Lower leg skin (tissue), 4 donors: ENCODE data around the gene DPCD. TPM values are rescaled to one million over a fixed set of nuclear protein-coding genes. Genes with fewer than 3 reads are reported as not detected.
A peak's percentile ranks its signal among the peaks of the same experiment; 100 is the strongest.
"Not testable (repeated sequence)": the region's sequence is repeated elsewhere in the genome, so short reads cannot be mapped to it uniquely, and the experiment has no call there.

ENCODE experiments used
- DNase-seq, 2 donors: peaks; one replicate each; pipeline ENCODE4 v3.0.0-alpha.2; 2019; ENCODE audit warnings: low spot score in 2 of 2
- H3K4me3 ChIP-seq: fragments of 200-600 bp; sonication (generic); 2 replicates; pipeline ENCODE4 v1.5.1; 2017; ENCODE audit warnings: mild to moderate bottlenecking, low read depth; ENCODE audit not compliant: poor library complexity, severe bottlenecking
- CTCF ChIP-seq, 3 donors: fragments of 450-650 bp; IDR thresholded peaks; one replicate each; pipeline ENCODE4 v1.5.1; 2016; ENCODE audit warnings: antibody characterized with exemption in 3 of 3, mild to moderate bottlenecking in 3 of 3, moderate library complexity in 2 of 3
- POLR2A ChIP-seq, 2 donors: fragments of 450-650 bp; IDR thresholded peaks; one replicate each; pipeline ENCODE4 v1.6.1; 2016 to 2017; ENCODE audit warnings: antibody characterized with exemption in 2 of 2, mild to moderate bottlenecking in 1 of 2, moderate library complexity in 1 of 2
- WGBS, 2 donors: methylation state at CpG; one replicate each; pipeline ENCODE4 v1.1.5; 2018; 5-methylcytosine and 5-hydroxymethylcytosine counted together
- intact Hi-C: fragments of 100-400 bp; cut with DNase I; formaldehyde crosslinking; loops from one replicate; pipeline ENCODE4 v1.15.0; 2023; ENCODE audit warnings: low total_unique reads
- total RNA-seq, 4 donors: library from RNA; depleted of rRNA; stranded (reverse); fragments of >200 nt; gene quantifications; one replicate each; pipeline ENCODE4 v1.1.0, GENCODE V29; 2016

The DPCD gene
- total RNA-seq, 4 donors from 2014 or later: 9.6 to 18.4 (median 11.4) TPM

DNA sequence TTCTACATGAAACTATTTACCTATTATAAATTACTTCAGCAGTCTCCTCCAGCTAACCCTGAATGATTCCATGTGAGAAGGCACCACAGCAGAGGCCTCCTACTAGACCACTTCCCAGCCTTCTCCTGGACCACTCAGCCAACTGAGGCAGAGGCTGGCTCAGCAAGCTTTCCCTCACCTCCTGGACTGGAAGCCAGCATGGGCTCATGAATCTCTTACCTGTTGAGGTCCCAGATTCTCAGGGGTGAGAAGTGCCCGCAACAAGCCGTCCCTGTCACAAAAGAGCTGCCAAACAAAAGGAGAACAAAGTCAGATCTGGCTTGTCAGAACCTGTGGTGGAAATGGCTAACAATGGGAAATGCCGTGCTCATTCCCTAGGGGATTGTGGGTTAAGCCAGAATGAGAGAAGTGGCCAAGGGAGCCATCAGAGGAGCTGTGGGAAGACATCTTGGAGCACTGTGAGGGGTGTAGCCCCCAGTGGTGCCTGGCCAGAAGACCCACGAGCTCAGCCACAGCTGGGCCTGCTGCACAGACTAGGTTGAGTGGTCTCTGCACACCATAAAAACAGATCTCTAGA lies 36.5 kb downstream of the DPCD start:
- WGBS, 2 donors: 60 to 71% methylated on average over 4 of the region's 4 CpGs
- intact Hi-C loops: no loop called here
- DNase-seq: no peak
- H3K4me3 ChIP-seq: no peak overlapping the region
- no peak for TF ChIP-seq POLR2A (IDR thresholded peaks at IDR 0.05)
- TF ChIP-seq CTCF (IDR thresholded peaks at IDR 0.05): no peak

GRCh38 chr10:101625821-101626412 lies 37.8 kb downstream of the DPCD start:
- DNase-seq: no peak
- H3K4me3 ChIP-seq: no peak overlapping the region
- TF ChIP-seq POLR2A (IDR thresholded peaks at IDR 0.05): no peak
- no peak for TF ChIP-seq CTCF (IDR thresholded peaks at IDR 0.05)
- intact Hi-C loops: no loop called here
- 13 to 29% methylated on average over 1 of the region's 1 CpG for WGBS, 2 donors

- no peak overlapping the region for H3K4me3 ChIP-seq
- no peak for TF ChIP-seq POLR2A (IDR thresholded peaks at IDR 0.05)
- TF ChIP-seq CTCF (IDR thresholded peaks at IDR 0.05): no peak
- DNase-seq: no peak
- intact Hi-C loops: no loop called here
- 83 to 86% methylated on average over 13 of the region's 13 CpGs for WGBS, 2 donors
These were observed 41.9 kb downstream of the DPCD start for GRCh38 chr10:101629837-101630632.

- intact Hi-C loops: no loop called here
- TF ChIP-seq POLR2A (IDR thresholded peaks at IDR 0.05) (no peak), CTCF (IDR thresholded peaks at IDR 0.05) (no peak)
- H3K4me3 ChIP-seq: no peak overlapping the region
- DNase-seq: no peak
- WGBS, 2 donors: 91 to 100% methylated on average over 1 of the region's 1 CpG
These were observed 42.5 kb downstream of the DPCD start for GRCh38 chr10:101630633-101630920.

- H3K4me3 ChIP-seq: no peak overlapping the region
- intact Hi-C loops: no loop called here
- no peak for TF ChIP-seq CTCF (IDR thresholded peaks at IDR 0.05)
- TF ChIP-seq POLR2A (IDR thresholded peaks at IDR 0.05): no peak
- WGBS, 2 donors: 86 to 93% methylated on average over 8 of the region's 8 CpGs
- peak in 1 of 2 donors; percentile 31 for DNase-seq
These were observed 43.8 kb downstream of the DPCD start for GRCh38 chr10:101631821-101632475.

DNA sequence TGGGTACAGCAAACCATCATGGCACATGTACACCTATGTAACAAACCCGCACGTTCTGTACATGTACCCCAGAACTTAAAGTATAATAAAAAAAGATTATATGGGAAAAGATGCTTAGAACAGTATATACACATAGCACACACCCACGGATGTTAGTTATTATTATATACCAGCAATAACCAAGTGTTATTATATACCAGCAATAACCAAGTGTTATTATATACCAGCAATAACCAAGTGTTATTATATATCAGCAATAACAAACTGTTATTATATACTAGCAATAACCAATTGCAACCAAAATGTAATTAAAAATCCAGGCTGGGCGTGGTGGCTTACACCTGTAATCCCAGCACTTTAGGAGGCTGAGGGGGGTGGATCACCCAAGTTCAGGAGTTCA lies 45.4 kb downstream of the DPCD start:
- H3K4me3 ChIP-seq, intact Hi-C loops, DNase-seq: not testable (repeated sequence)
- 93 to 96% methylated on average over 4 of the region's 4 CpGs for WGBS, 2 donors
